SH-SY5Y (cell line): ENCODE measurements around the gene HSPB9.

Experiments used
- GATA2 ChIP-seq: IDR thresholded peaks from 2 replicates; pipeline ENCODE4 v1.6.1; 2011; ENCODE audit warnings: mild to moderate bottlenecking, low read depth, low read length
- GATA3 ChIP-seq: IDR thresholded peaks from 2 replicates; pipeline ENCODE4 v1.6.1; 2011; ENCODE audit warnings: low read depth, mild to moderate bottlenecking, low read length, moderate library complexity

- TF ChIP-seq GATA3 (no peak), GATA2 (no peak)
Observed at GRCh38 chr17:42094375-42095069, 28.1 kb upstream of the HSPB9 start.
